ENCODE data around the gene TAS2R1.

DNA sequence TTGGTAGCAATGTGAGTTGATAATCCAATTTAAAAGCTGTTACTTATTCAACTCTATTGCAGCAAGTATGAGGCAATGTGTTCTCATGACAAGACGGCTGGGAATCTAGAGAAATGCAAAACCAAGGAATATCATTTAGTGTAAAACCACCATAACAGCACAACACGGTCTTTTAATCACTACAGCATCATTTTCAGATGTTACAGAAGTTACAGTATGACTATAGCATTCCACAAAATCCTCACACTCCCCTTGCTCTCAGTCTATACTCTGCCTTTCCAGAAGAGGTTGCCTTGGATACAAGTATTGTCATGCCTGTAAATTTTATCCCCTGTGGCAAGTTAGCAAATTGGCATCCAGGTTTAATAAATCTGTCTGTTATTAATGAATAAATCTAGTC is 28.6 kb upstream of the TAS2R1 start:
- TF ChIP-seq, protein P1, sequence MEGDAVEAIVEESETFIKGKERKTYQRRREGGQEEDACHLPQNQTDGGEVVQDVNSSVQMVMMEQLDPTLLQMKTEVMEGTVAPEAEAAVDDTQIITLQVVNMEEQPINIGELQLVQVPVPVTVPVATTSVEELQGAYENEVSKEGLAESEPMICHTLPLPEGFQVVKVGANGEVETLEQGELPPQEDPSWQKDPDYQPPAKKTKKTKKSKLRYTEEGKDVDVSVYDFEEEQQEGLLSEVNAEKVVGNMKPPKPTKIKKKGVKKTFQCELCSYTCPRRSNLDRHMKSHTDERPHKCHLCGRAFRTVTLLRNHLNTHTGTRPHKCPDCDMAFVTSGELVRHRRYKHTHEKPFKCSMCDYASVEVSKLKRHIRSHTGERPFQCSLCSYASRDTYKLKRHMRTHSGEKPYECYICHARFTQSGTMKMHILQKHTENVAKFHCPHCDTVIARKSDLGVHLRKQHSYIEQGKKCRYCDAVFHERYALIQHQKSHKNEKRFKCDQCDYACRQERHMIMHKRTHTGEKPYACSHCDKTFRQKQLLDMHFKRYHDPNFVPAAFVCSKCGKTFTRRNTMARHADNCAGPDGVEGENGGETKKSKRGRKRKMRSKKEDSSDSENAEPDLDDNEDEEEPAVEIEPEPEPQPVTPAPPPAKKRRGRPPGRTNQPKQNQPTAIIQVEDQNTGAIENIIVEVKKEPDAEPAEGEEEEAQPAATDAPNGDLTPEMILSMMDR (IDR thresholded peaks at IDR 0.05), result no peak
- TF ChIP-seq EZH2 (IDR thresholded peaks at IDR 0.05) (no peak), EZH2phosphoT487 (IDR thresholded peaks at IDR 0.05) (no peak)

All from neural progenitor cell (in vitro differentiated cells).